ENCODE measurements around the gene SMYD1. TPM values are rescaled to one million over a fixed set of nuclear protein-coding genes. Genes with fewer than 3 reads are reported as not detected.

The SMYD1 gene
- total and polyA plus RNA-seq, 5 experiments from 2014 or later = not detected

GRCh38 chr2:88080545-88080944 lies 12.9 kb downstream of the SMYD1 start:
- DNase-seq (no peak), ATAC-seq (no peak)
- peaks cover 0 to 2% (median 0%) of the 10 kb centered on the region in 4 donors for H3K4me1 Mint-ChIP-seq
- H3K27me3 Mint-ChIP-seq = peaks cover 0 to 2% (median 0%) of the 10 kb centered on the region in 5 donors
- no peak overlapping the region for H3K27ac Mint-ChIP-seq
- no peaks in the 10 kb centered on the region for H3K9me3 Mint-ChIP-seq
- no peaks in the 10 kb centered on the region for H3K36me3 Mint-ChIP-seq
- H3K4me3 Mint-ChIP-seq = no peak overlapping the region
- POLR2A ChIA-PET = no interaction called here

GRCh38 chr2:88081924-88082608 lies 14.4 kb downstream of the SMYD1 start:
- peak overlapping the region in 1 of 10 donors; percentile 22 for H3K27ac Mint-ChIP-seq
- peaks cover 0 to 3% (median 0%) of the 10 kb centered on the region in 4 donors for H3K4me1 Mint-ChIP-seq
- H3K4me3 Mint-ChIP-seq = no peak overlapping the region
- no peaks in the 10 kb centered on the region for H3K27me3 Mint-ChIP-seq
- POLR2A ChIA-PET = no interaction called here
- no peaks in the 10 kb centered on the region for H3K9me3 Mint-ChIP-seq
- no peak for DNase-seq
- ATAC-seq = no peak
- H3K36me3 Mint-ChIP-seq = no peaks in the 10 kb centered on the region

GRCh38 chr2:88082781-88083180 lies 15.2 kb downstream of the SMYD1 start:
- DNase-seq (no peak), ATAC-seq (no peak)
- Mint-ChIP-seq H3K9me3 (no peaks in the 10 kb centered on the region), H3K27ac (peak overlapping the region in 1 of 10 donors; percentile 62), H3K4me3 (no peak overlapping the region), H3K36me3 (no peaks in the 10 kb centered on the region), H3K27me3 (no peaks in the 10 kb centered on the region), H3K4me1 (peaks cover 0 to 3% (median 0%) of the 10 kb centered on the region in 4 donors)
- POLR2A ChIA-PET = no interaction called here

- Mint-ChIP-seq H3K9me3 (no peaks in the 10 kb centered on the region), H3K4me3 (no peak overlapping the region), H3K4me1 (peaks cover 6 to 15% (median 7%) of the 10 kb centered on the region in 4 donors), H3K27me3 (no peaks in the 10 kb centered on the region), H3K27ac (peak overlapping the region in 1 of 10 donors; percentile 20), H3K36me3 (no peaks in the 10 kb centered on the region)
- ATAC-seq (no peak), DNase-seq (no peak)
- POLR2A ChIA-PET = no interaction called here
Observed at GRCh38 chr2:88085099-88085498, 17.5 kb downstream of the SMYD1 start.

GRCh38 chr2:88085602-88086001 lies 18.0 kb downstream of the SMYD1 start:
- Mint-ChIP-seq H3K9me3 (no peaks in the 10 kb centered on the region), H3K27ac (peak overlapping the region in 1 of 10 donors; percentile 20), H3K4me3 (no peak overlapping the region)

GRCh38 chr2:88086401-88086800 lies 18.8 kb downstream of the SMYD1 start:
- Mint-ChIP-seq H3K27me3 (no peaks in the 10 kb centered on the region), H3K36me3 (no peaks in the 10 kb centered on the region), H3K4me3 (no peak overlapping the region), H3K4me1 (peaks cover 17 to 28% (median 20%) of the 10 kb centered on the region in 4 donors), H3K27ac (no peak overlapping the region), H3K9me3 (no peaks in the 10 kb centered on the region)
- no peak for ATAC-seq
- DNase-seq = no peak
- POLR2A ChIA-PET = no interaction called here

More at GRCh38 chr2:88085602-88086001, 18.0 kb downstream of the SMYD1 start:
- Mint-ChIP-seq H3K27me3 (no peaks in the 10 kb centered on the region), H3K36me3 (no peaks in the 10 kb centered on the region), H3K4me1 (peaks cover 10 to 20% (median 12%) of the 10 kb centered on the region in 4 donors)
- POLR2A ChIA-PET = no interaction called here
- ATAC-seq (no peak), DNase-seq (no peak)

GRCh38 chr2:88087073-88087472 lies 19.4 kb downstream of the SMYD1 start:
- Mint-ChIP-seq H3K9me3 (no peaks in the 10 kb centered on the region), H3K27me3 (no peaks in the 10 kb centered on the region), H3K4me1 (peaks cover 20 to 34% (median 24%) of the 10 kb centered on the region in 4 donors), H3K4me3 (no peak overlapping the region), H3K27ac (peak overlapping the region in 3 of 10 donors; percentile 12 to 76 (median 41)), H3K36me3 (no peaks in the 10 kb centered on the region)
- ATAC-seq = no peak
- DNase-seq = no peak
- POLR2A ChIA-PET = no interaction called here

GRCh38 chr2:88087763-88088162 lies 20.1 kb downstream of the SMYD1 start:
- ATAC-seq = no peak
- POLR2A ChIA-PET = no interaction called here
- H3K27ac Mint-ChIP-seq = peak overlapping the region in 2 of 10 donors; percentile 12 to 33

GRCh38 chr2:88088999-88089398 lies 21.4 kb downstream of the SMYD1 start:
- Mint-ChIP-seq H3K4me1 (peaks cover 22 to 46% (median 26%) of the 10 kb centered on the region in 4 donors), H3K36me3 (no peaks in the 10 kb centered on the region), H3K27me3 (no peaks in the 10 kb centered on the region), H3K9me3 (no peaks in the 10 kb centered on the region), H3K4me3 (peak overlapping the region in 1 of 10 donors; percentile 16), H3K27ac (peak overlapping the region in 4 of 10 donors; percentile 16 to 79 (median 59))
- POLR2A ChIA-PET = interaction anchor here (0.7 kb wide), 1 partner anchor 72 kb away, joined by 6 read pairs; no protein-coding TSS in a partner anchor
- no peak for ATAC-seq
- DNase-seq = no peak

More at GRCh38 chr2:88087763-88088162, 20.1 kb downstream of the SMYD1 start:
- Mint-ChIP-seq H3K9me3 (no peaks in the 10 kb centered on the region), H3K4me1 (peaks cover 21 to 40% (median 26%) of the 10 kb centered on the region in 4 donors), H3K36me3 (no peaks in the 10 kb centered on the region), H3K27me3 (no peaks in the 10 kb centered on the region), H3K4me3 (no peak overlapping the region)
- no peak for DNase-seq

GRCh38 chr2:88090446-88091283 lies 23.0 kb downstream of the SMYD1 start:
- Mint-ChIP-seq H3K4me3 (peak overlapping the region in 9 of 10 donors; percentile 4 to 72 (median 41)), H3K36me3 (no peaks in the 10 kb centered on the region), H3K27ac (peak overlapping the region; percentile 59 to 94 (median 86)), H3K4me1 (peaks cover 21 to 46% (median 26%) of the 10 kb centered on the region in 4 donors), H3K9me3 (no peaks in the 10 kb centered on the region), H3K27me3 (no peaks in the 10 kb centered on the region)
- ATAC-seq (peak; percentile 73 to 77), DNase-seq (peak in 4 of 10 donors; percentile 5 to 42 (median 32))
- POLR2A ChIA-PET = interaction anchor here (0.5 kb wide), 1 partner anchor 1508 kb away, joined by 3 read pairs; no protein-coding TSS in a partner anchor

- Mint-ChIP-seq H3K27me3 (no peaks in the 10 kb centered on the region), H3K36me3 (no peaks in the 10 kb centered on the region), H3K4me3 (no peak overlapping the region), H3K27ac (peak overlapping the region in 6 of 10 donors; percentile 57 to 88 (median 78)), H3K4me1 (peaks cover 19 to 46% (median 26%) of the 10 kb centered on the region in 4 donors), H3K9me3 (no peaks in the 10 kb centered on the region)
- DNase-seq (no peak), ATAC-seq (no peak)
- POLR2A ChIA-PET = interaction anchor here (0.6 kb wide), 1 partner anchor 16 kb away, joined by 3 read pairs; no protein-coding TSS in a partner anchor
Observed at GRCh38 chr2:88091943-88092342, 24.3 kb downstream of the SMYD1 start.

- DNase-seq = no peak
- Mint-ChIP-seq H3K9me3 (no peaks in the 10 kb centered on the region), H3K36me3 (no peaks in the 10 kb centered on the region), H3K27me3 (no peaks in the 10 kb centered on the region), H3K27ac (peak overlapping the region in 3 of 10 donors; percentile 19 to 80 (median 61)), H3K4me1 (peaks cover 19 to 46% (median 26%) of the 10 kb centered on the region in 4 donors), H3K4me3 (no peak overlapping the region)
- POLR2A ChIA-PET = interaction anchor here (0.6 kb wide), 1 partner anchor 17 kb away, joined by 3 read pairs; no protein-coding TSS in a partner anchor
- no peak for ATAC-seq
Observed at GRCh38 chr2:88092773-88093172, 25.1 kb downstream of the SMYD1 start.

GRCh38 chr2:88095022-88095421 lies 27.4 kb downstream of the SMYD1 start:
- H3K4me3 Mint-ChIP-seq = no peak overlapping the region
- no peaks in the 10 kb centered on the region for H3K27me3 Mint-ChIP-seq
- DNase-seq (no peak), ATAC-seq (no peak)
- peaks cover 16 to 32% (median 20%) of the 10 kb centered on the region in 4 donors for H3K4me1 Mint-ChIP-seq
- POLR2A ChIA-PET = no interaction called here
- no peaks in the 10 kb centered on the region for H3K36me3 Mint-ChIP-seq
- no peaks in the 10 kb centered on the region for H3K9me3 Mint-ChIP-seq
- H3K27ac Mint-ChIP-seq = no peak overlapping the region

Data from naive thymus-derived CD8-positive, alpha-beta T cell (primary cell).